Uterus (tissue), 2 donors: Measurements from ENCODE around the gene SLC22A16.

Experiments used
- POLR2A ChIP-seq, 2 donors: fragments of 450-650 bp; IDR thresholded peaks; one replicate each; pipeline ENCODE4 v1.6.1; 2016; ENCODE audit warnings: antibody characterized with exemption in 2 of 2, mild to moderate bottlenecking in 1 of 2, moderate library complexity in 1 of 2
- TF ChIP-seq, protein P1 (sequence below), 4 experiments: fragments of 200-600 bp in 2 of 4; fragments of 450-650 bp in 2 of 4; sonication (generic) in 2 of 4; IDR thresholded peaks; one replicate each; pipeline ENCODE4 v1.5.1; 2016 to 2019; ENCODE audit warnings: antibody characterized with exemption in 4 of 4, mild to moderate bottlenecking in 2 of 4, moderate library complexity in 1 of 4

GRCh38 chr6:110484321-110484720 lies 7.9 kb upstream of the SLC22A16 start:
- TF ChIP-seq, protein P1, sequence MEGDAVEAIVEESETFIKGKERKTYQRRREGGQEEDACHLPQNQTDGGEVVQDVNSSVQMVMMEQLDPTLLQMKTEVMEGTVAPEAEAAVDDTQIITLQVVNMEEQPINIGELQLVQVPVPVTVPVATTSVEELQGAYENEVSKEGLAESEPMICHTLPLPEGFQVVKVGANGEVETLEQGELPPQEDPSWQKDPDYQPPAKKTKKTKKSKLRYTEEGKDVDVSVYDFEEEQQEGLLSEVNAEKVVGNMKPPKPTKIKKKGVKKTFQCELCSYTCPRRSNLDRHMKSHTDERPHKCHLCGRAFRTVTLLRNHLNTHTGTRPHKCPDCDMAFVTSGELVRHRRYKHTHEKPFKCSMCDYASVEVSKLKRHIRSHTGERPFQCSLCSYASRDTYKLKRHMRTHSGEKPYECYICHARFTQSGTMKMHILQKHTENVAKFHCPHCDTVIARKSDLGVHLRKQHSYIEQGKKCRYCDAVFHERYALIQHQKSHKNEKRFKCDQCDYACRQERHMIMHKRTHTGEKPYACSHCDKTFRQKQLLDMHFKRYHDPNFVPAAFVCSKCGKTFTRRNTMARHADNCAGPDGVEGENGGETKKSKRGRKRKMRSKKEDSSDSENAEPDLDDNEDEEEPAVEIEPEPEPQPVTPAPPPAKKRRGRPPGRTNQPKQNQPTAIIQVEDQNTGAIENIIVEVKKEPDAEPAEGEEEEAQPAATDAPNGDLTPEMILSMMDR (IDR thresholded peaks at IDR 0.05) = no peak
- TF ChIP-seq POLR2A (IDR thresholded peaks at IDR 0.05) = no peak
